GM18873 (cell line): ENCODE measurements around the gene MATN4.

Experiments used
- ATAC-seq: cut with Tn5 transposase; IDR thresholded peaks from one replicate; pipeline ENCODE4 v1.9.1; 2021; ENCODE audit warnings: mild to moderate bottlenecking, moderate library complexity, moderate number of reproducible peaks; ENCODE audit not compliant: unreplicated experiment, low FRiP score

Gene MATN4

DNA sequence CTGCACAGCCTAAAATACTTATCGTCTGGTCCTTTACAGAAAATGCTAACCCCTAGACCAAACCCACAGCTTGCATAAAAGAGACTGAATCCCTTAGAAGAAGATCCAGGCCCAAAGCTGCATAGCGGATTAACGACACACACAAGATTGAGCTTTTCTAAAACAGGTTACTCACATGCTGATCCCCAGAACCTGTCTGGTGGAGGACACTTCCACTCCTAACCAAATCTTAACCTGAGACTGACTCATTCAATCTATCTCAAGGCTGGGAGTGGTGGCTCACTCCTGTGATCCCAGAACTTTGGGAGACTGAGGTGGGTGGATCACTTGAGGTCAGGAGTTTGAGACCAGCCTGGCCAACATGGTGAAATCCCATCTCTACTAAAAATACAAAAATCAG is 50.9 kb downstream of the MATN4 start:
- no peak for ATAC-seq

DNA sequence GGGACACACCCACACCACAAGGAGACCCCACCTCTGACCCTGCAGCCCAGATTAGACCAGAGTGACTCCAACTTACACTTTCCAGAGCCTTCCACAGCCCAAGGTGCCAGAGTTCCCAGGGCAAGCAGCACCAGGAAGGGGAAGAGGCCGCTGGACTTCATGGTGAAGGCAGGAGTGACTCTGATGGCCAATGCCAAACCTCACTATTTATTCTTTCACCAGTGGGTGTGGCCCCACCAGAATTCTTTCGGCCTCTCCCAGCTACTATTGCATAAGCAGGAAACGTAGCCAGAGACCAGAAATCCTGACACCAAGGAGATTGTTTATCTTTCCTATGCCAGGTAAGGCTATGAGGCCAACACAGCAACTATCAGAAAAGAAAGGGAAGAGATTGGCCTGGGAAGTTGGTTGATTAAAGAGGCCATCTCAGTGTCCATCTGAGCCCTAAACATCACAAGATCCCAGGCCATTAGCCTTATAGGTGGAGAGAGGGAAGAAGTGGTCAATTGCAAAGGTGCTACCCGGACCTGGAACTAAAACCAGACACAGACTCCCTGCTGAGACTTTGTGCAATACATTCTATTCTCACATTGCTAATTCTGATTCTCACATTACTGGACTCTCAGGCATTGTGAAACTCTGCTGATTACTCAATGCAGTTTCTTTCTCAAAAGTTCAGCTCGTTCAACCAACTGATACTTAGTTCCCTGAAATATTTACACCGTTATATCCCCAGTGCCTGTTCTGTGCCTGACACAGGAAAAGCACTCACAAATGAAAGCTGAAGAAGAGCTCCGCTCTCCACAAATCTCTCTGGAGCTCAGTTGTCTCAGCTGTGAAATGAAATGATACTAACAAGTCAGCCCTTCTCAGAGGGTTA is 53.5 kb downstream of the MATN4 start, which contains the start of gene SLPI:
TSS of gene SLPI (minus strand) at position 182 of the 880 bp plus-strand sequence. CDS start at position 161, 21 bp downstream.
- ATAC-seq = no peak

DNA sequence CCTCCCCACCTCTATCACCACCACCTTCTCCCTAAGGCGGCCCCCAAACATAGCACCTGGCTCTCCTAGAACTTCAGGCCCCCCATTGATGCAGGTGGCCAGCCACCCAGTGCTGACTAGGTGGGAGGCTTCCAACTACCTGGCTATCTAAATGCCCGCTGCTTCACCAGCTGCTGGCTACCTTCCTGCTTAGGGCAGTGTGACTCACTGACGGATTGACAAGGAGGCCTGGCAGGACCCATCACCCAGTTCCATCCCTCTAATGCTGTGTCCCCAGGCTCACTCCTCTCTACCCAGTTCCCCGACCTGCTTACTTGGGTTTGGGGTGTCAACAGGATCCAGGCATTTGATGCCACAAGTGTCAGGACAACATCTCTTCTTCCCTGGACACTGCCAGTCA is 54.8 kb downstream of the MATN4 start:
- ATAC-seq = no peak

DNA sequence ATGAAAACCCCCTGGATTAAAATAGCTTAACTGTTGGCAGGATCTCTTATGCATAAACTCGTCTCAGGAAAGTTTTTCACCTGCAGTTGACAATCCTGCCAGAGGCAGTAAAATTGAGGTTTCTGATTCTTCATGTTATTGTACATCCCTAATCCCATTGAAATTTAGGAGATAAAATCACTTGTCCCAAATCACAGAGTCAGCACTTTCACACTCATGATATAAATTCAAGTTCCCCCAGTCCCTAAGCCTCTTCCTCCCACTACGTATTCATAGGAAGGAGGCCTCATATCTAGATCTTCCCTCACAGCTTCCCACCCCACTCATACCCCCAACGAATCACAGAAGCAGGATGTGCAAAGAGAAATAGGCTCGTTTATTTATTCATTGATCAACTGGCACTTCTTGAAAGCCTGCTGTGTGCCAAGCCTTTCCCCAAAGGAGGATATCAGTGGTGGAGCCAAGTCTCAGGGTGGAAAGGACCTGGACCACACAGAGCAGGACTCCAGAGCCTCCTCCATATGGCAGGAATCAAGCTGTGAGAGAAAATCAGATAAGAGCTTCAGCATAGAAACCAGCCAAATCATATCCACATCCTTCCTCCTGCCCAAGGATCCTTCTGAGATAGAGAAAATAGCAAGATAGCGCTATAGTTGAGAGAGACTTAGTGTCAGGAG is 56.1 kb downstream of the MATN4 start:
- ATAC-seq = no peak

DNA sequence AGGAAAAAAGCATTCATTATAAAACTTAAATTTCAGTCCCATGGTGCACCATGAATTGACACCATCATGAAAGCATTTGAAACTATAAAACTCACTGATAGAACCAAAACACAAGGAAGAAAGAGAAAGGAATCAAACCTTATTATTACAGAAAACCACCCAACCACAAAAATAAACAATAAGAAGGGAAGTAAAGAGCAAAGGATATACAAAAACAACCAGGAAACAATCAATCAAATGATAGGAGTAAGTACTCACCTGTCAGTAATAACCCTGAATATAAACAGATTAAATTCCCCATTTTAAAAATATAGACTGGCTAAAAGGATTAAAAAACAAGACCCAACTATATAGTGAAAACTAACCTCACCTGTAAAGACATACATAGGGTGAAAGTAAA is 59.5 kb downstream of the MATN4 start:
- no peak for ATAC-seq

DNA sequence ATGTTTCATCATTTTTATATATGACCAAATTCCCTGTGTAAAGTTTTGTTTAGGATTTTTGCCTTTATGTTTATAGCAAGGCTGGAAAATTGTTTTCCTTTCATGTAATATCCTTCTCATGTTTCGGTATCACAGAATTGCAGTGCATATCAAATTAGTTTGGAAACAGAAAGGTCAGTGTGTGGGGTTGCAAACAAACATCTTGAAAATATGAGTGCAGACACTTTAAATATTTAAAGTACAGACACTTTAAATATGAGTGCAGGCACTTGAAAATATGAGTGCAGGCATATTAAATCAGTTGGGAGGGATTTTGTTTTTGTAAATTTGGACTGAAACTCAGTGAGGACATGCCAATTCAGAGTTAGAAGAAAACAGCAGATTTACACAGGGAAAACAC is 60.2 kb downstream of the MATN4 start:
- ATAC-seq = no peak

DNA sequence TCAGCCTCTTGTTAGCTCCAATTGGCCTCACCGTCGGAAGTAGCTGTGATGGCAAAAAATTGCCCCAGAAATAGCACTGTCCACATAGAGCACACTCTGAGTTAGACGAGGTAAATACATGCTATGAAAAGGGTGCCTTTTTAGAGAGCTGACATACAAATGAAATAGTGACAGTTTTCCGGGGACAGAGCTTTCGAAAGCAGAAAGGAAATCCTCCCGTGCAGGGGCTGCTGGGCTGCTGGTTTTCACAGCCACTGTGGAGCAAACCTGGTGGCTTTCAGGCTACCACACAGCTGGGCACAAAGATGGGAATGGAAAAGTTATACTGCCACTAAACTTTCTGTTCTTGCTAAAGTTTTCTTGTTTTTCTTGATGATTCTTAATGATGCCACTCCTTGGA is 62.0 kb downstream of the MATN4 start:
- ATAC-seq = no peak
